Naive B cell (primary cell): ENCODE data around the gene ATP10A. TPM values are rescaled to one million over a fixed set of nuclear protein-coding genes. Genes with fewer than 3 reads are reported as not detected.

ENCODE experiments used
- ATAC-seq, 2 donors: fragments of 150-1000 bp; cut with Tn5 transposase; 2 replicates each; pipeline ENCODE4 v1.10.0; 2021; ENCODE audit warnings: low read depth in 2 of 2, mild to moderate bottlenecking in 2 of 2, moderate library complexity in 2 of 2
- DNase-seq: peaks from one replicate; pipeline ENCODE4 v3.0.0; 2022
- H3K27ac Mint-ChIP-seq, 6 donors: one replicate each; pipeline ENCODE4 v1.8.0; 2020 to 2022; ENCODE audit warnings: mild to moderate bottlenecking in 6 of 6, mixed read lengths in 6 of 6, moderate library complexity in 5 of 6, inconsistent platforms in 2 of 6
- H3K27me3 Mint-ChIP-seq, 3 donors: one replicate each; pipeline ENCODE4 v1.8.0; 2021 to 2022; ENCODE audit warnings: mixed read lengths in 3 of 3, mild to moderate bottlenecking in 1 of 3
- H3K36me3 Mint-ChIP-seq, 2 donors: one replicate each; pipeline ENCODE4 v1.8.0; 2020 to 2022; ENCODE audit warnings: mixed read lengths in 2 of 2, inconsistent platforms in 1 of 2, mild to moderate bottlenecking in 1 of 2
- H3K4me1 Mint-ChIP-seq, 3 donors: one replicate each; pipeline ENCODE4 v1.8.0; 2020 to 2022; ENCODE audit warnings: mixed read lengths in 3 of 3, inconsistent platforms in 1 of 3, mild to moderate bottlenecking in 1 of 3, moderate library complexity in 1 of 3
- H3K4me3 Mint-ChIP-seq, 8 donors: one replicate each; pipeline ENCODE4 v1.8.0; 2020 to 2022; ENCODE audit warnings: mild to moderate bottlenecking in 8 of 8, mixed read lengths in 8 of 8, moderate library complexity in 8 of 8, inconsistent platforms in 2 of 8
- H3K9me3 Mint-ChIP-seq, 7 donors: one replicate each; pipeline ENCODE4 v1.8.0; 2020 to 2022; ENCODE audit warnings: mixed read lengths in 7 of 7, mild to moderate bottlenecking in 5 of 7, inconsistent platforms in 2 of 7, moderate library complexity in 1 of 7
- polyA plus RNA-seq, 6 donors: library from polyadenylated mRNA; unstranded; fragments of 300-500 nt; fragmentation: Illumina TruSeq; gene quantifications; one replicate each; pipeline ENCODE4 v1.2.3, GENCODE V29; 2021; ENCODE audit warnings: low read depth in 6 of 6

The ATP10A gene
- polyA plus RNA-seq, 6 donors from 2014 or later = 0.14 to 0.15 TPM; not detected in 4

- no peak for DNase-seq
- Mint-ChIP-seq H3K36me3 (peaks cover 0 to 5% of the 10 kb centered on the region in 2 donors), H3K4me1 (peaks cover 15 to 43% (median 32%) of the 10 kb centered on the region in 3 donors), H3K27me3 (peaks cover 5 to 38% (median 19%) of the 10 kb centered on the region in 3 donors), H3K27ac (no peak overlapping the region), H3K9me3 (peaks cover 0 to 5% (median 2%) of the 10 kb centered on the region in 7 donors), H3K4me3 (no peak overlapping the region)
- no peak for ATAC-seq
Measured at GRCh38 chr15:25789616-25789999, 73.5 kb downstream of the ATP10A start.

- no peak overlapping the region for H3K4me3 Mint-ChIP-seq
- DNase-seq (no peak), ATAC-seq (no peak)
- H3K27ac Mint-ChIP-seq = no peak overlapping the region
- peaks cover 14 to 40% (median 28%) of the 10 kb centered on the region in 3 donors for H3K4me1 Mint-ChIP-seq
- H3K36me3 Mint-ChIP-seq = peaks cover 0 to 5% of the 10 kb centered on the region in 2 donors
- H3K9me3 Mint-ChIP-seq = peaks cover 0 to 5% (median 2%) of the 10 kb centered on the region in 7 donors
- H3K27me3 Mint-ChIP-seq = peaks cover 5 to 38% (median 19%) of the 10 kb centered on the region in 3 donors
Measured at GRCh38 chr15:25789211-25789610, 73.9 kb downstream of the ATP10A start.

GRCh38 chr15:25787855-25788520 is 75.1 kb downstream of the ATP10A start:
- H3K27ac Mint-ChIP-seq = no peak overlapping the region
- peaks cover 5 to 38% (median 15%) of the 10 kb centered on the region in 3 donors for H3K27me3 Mint-ChIP-seq
- DNase-seq = no peak
- no peaks in the 10 kb centered on the region for H3K9me3 Mint-ChIP-seq
- ATAC-seq = no peak
- H3K36me3 Mint-ChIP-seq = peaks cover 0 to 5% of the 10 kb centered on the region in 2 donors
- H3K4me1 Mint-ChIP-seq = peaks cover 8 to 28% (median 15%) of the 10 kb centered on the region in 3 donors
- no peak overlapping the region for H3K4me3 Mint-ChIP-seq

GRCh38 chr15:25787381-25787780 is 75.7 kb downstream of the ATP10A start:
- H3K27ac Mint-ChIP-seq = no peak overlapping the region
- H3K4me3 Mint-ChIP-seq = no peak overlapping the region
- peaks cover 8 to 22% (median 9%) of the 10 kb centered on the region in 3 donors for H3K4me1 Mint-ChIP-seq
- no peak for ATAC-seq
- peaks cover 5 to 38% (median 15%) of the 10 kb centered on the region in 3 donors for H3K27me3 Mint-ChIP-seq
- H3K9me3 Mint-ChIP-seq = no peaks in the 10 kb centered on the region
- peaks cover 0 to 5% of the 10 kb centered on the region in 2 donors for H3K36me3 Mint-ChIP-seq
- DNase-seq = no peak

GRCh38 chr15:25786040-25786439 is 77.1 kb downstream of the ATP10A start:
- Mint-ChIP-seq H3K9me3 (no peaks in the 10 kb centered on the region), H3K36me3 (peaks cover 0 to 5% of the 10 kb centered on the region in 2 donors), H3K27ac (no peak overlapping the region), H3K4me1 (peaks cover 0 to 12% (median 8%) of the 10 kb centered on the region in 3 donors), H3K27me3 (peaks cover 0 to 32% (median 15%) of the 10 kb centered on the region in 3 donors), H3K4me3 (no peak overlapping the region)
- no peak for DNase-seq
- no peak for ATAC-seq

GRCh38 chr15:25785641-25786025 is 77.5 kb downstream of the ATP10A start:
- Mint-ChIP-seq H3K27ac (no peak overlapping the region), H3K4me1 (peaks cover 0 to 11% (median 8%) of the 10 kb centered on the region in 3 donors), H3K9me3 (no peaks in the 10 kb centered on the region), H3K4me3 (no peak overlapping the region), H3K36me3 (peaks cover 0 to 5% of the 10 kb centered on the region in 2 donors), H3K27me3 (peaks cover 0 to 31% (median 14%) of the 10 kb centered on the region in 3 donors)
- DNase-seq = no peak
- ATAC-seq = no peak

- ATAC-seq = no peak
- H3K4me3 Mint-ChIP-seq = no peak overlapping the region
Measured at GRCh38 chr15:25784876-25785640, 78.1 kb downstream of the ATP10A start.

GRCh38 chr15:25783607-25784540 is 79.3 kb downstream of the ATP10A start:
- peaks cover 1 to 5% of the 10 kb centered on the region in 2 donors for H3K36me3 Mint-ChIP-seq
- H3K4me3 Mint-ChIP-seq = peak overlapping the region in 1 of 8 donors; percentile 42
- ATAC-seq (no peak), DNase-seq (no peak)
- H3K27me3 Mint-ChIP-seq = peaks cover 0 to 20% (median 9%) of the 10 kb centered on the region in 3 donors
- H3K27ac Mint-ChIP-seq = no peak overlapping the region
- H3K4me1 Mint-ChIP-seq = peaks cover 4 to 15% (median 12%) of the 10 kb centered on the region in 3 donors
- no peaks in the 10 kb centered on the region for H3K9me3 Mint-ChIP-seq

More at GRCh38 chr15:25784876-25785640, 78.1 kb downstream of the ATP10A start:
- no peak for DNase-seq
- no peak overlapping the region for H3K27ac Mint-ChIP-seq
- H3K36me3 Mint-ChIP-seq = peaks cover 0 to 5% of the 10 kb centered on the region in 2 donors
- H3K4me1 Mint-ChIP-seq = peaks cover 0 to 11% (median 8%) of the 10 kb centered on the region in 3 donors
- H3K9me3 Mint-ChIP-seq = no peaks in the 10 kb centered on the region
- peaks cover 0 to 30% (median 9%) of the 10 kb centered on the region in 3 donors for H3K27me3 Mint-ChIP-seq

- H3K27me3 Mint-ChIP-seq = peaks cover 0 to 13% (median 5%) of the 10 kb centered on the region in 3 donors
- ATAC-seq (no peak), DNase-seq (no peak)
- H3K36me3 Mint-ChIP-seq = peaks cover 0 to 8% of the 10 kb centered on the region in 2 donors
- H3K27ac Mint-ChIP-seq = no peak overlapping the region
- H3K4me1 Mint-ChIP-seq = peaks cover 11 to 23% (median 19%) of the 10 kb centered on the region in 3 donors
- H3K4me3 Mint-ChIP-seq = peak overlapping the region in 1 of 8 donors; percentile 21
- no peaks in the 10 kb centered on the region for H3K9me3 Mint-ChIP-seq
Measured at GRCh38 chr15:25783134-25783533, 80.0 kb downstream of the ATP10A start.

GRCh38 chr15:25780479-25781255 is 82.5 kb downstream of the ATP10A start:
- Mint-ChIP-seq H3K9me3 (no peaks in the 10 kb centered on the region), H3K27ac (no peak overlapping the region), H3K36me3 (peaks cover 0 to 8% of the 10 kb centered on the region in 2 donors), H3K27me3 (peaks cover 0 to 6% (median 0%) of the 10 kb centered on the region in 3 donors), H3K4me1 (peaks cover 15 to 23% (median 21%) of the 10 kb centered on the region in 3 donors), H3K4me3 (no peak overlapping the region)
- DNase-seq (no peak), ATAC-seq (no peak)

GRCh38 chr15:25778161-25778560 is 85.0 kb downstream of the ATP10A start:
- peaks cover 14 to 15% (median 15%) of the 10 kb centered on the region in 3 donors for H3K4me1 Mint-ChIP-seq
- H3K9me3 Mint-ChIP-seq = no peaks in the 10 kb centered on the region
- no peak for ATAC-seq
- H3K36me3 Mint-ChIP-seq = peaks cover 0 to 8% of the 10 kb centered on the region in 2 donors
- H3K4me3 Mint-ChIP-seq = peak overlapping the region in 3 of 8 donors; percentile 42 to 55 (median 46)
- no peaks in the 10 kb centered on the region for H3K27me3 Mint-ChIP-seq
- peak overlapping the region in 3 of 6 donors; percentile 31 to 78 (median 42) for H3K27ac Mint-ChIP-seq
- DNase-seq = no peak

GRCh38 chr15:25777037-25777436 is 86.1 kb downstream of the ATP10A start:
- H3K4me3 Mint-ChIP-seq = no peak overlapping the region

More at GRCh38 chr15:25777037-25777436, 86.1 kb downstream of the ATP10A start:
- Mint-ChIP-seq H3K4me1 (peaks cover 14 to 15% (median 15%) of the 10 kb centered on the region in 3 donors), H3K27me3 (no peaks in the 10 kb centered on the region), H3K36me3 (peaks cover 0 to 8% of the 10 kb centered on the region in 2 donors), H3K27ac (no peak overlapping the region), H3K9me3 (no peaks in the 10 kb centered on the region)
- no peak for DNase-seq
- no peak for ATAC-seq
